GM21367 (cell line): Measurements from ENCODE around the gene PIGU.
"Not testable (repeated sequence)": the region's sequence is repeated elsewhere in the genome, so short reads cannot be mapped to it uniquely, and the experiment has no call there.

Experiments used
- ATAC-seq: cut with Tn5 transposase; IDR thresholded peaks from one replicate; pipeline ENCODE4 v1.9.1; 2021; ENCODE audit not compliant: unreplicated experiment

Gene PIGU

DNA sequence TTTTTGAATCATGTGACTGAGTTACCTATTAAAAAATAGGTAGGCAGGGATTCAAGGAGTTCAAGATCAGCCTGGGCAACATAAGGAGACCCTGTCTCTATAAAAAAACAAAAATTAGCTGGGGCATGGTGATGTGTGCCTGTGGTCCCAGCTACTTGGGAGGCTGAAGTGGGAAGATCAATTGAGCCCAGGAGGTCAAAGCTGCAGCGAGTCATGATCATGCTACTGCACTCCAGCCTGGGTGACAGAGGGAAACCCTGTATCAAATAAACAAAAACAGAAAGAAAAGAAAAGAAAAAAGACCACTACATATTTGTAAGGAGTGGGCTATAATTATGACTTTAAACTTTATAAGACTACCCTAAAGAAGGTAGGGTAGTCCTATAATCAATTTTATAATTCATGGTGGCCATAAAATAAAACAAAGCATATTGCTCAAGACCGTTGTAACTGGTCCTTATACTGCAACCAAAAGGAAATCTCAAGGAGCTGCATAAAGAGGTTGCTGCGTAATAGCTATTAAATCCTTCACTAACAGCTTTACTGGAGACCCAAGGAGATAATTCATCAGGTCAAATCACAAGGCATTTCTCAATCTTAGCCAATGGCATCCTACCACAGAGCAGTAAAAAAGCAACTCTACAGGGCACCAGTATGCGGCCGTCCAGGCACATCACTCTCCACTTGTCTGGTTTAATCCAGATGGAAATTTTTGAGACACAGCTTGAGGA lies 13.5 kb downstream of the PIGU start:
- ATAC-seq, result no peak

GRCh38 chr20:34661811-34662210 lies 15.1 kb downstream of the PIGU start:
- ATAC-seq, result not testable (repeated sequence)

DNA sequence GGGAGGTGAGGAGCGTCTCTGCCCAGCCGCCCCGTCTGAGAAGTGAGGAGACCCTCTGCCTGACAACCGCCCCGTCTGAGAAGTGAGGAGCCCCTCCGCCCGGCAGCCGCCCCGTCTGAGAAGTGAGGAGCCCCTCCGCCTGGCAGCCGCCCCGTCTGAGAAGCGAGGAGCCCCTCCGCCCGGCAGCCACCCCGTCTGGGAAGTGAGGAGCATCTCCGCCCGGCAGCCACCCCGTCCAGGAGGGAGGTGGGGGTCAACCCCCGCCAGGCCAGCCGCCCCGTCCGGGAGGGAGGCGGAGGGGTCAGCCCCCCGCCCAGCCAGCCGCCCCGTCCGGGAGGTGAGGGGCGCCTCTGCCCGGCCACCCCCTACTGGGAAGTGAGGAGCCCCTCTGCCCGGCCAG lies 18.2 kb downstream of the PIGU start:
- ATAC-seq, result not testable (repeated sequence)

DNA sequence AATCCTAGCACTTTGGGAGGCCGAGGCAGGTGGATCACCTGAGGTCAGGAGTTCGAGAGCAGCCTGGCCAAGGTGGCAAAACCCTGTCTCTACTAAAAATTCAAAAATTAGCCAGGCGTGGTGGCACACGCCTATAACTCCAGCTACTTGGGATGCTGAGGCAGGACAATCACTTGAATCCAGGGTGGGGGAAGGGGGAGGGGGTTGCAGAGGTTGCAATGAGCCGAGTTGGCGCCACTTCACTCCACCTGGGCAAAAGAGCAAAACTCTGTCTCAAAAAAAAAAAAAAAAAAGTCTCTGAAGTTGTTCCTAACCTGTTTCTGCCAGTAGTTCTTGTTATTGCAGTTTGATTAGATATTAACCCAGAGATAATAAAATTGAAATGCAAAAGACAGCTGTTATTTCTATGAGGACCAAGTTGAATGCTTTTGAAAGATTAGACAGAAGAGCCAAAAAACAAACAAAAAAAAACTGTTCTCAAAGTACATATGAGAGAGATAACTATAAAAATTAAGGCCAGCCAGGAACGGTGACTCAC lies 22.6 kb downstream of the PIGU start:
- no peak for ATAC-seq

DNA sequence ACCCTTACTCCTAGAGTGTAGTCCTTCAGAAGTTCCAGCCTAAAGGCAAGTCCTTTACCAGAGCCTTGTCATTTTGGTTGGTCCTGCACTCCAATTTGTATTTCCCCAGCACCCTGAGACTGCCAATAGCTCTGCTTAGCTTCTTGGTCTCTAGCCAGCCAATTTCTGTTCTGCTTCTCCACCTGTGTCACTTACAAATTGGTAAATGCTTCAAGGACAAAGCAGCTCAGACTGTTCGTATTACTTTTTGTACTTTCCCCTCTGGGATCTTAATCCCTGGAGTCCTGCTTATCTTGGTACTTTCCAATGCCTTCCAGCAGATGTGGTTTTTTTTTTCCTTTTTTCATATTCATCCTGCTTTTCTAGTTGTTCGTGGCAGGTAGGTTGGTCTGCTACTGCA lies 25.7 kb downstream of the PIGU start:
- ATAC-seq, result no peak

- no peak for ATAC-seq
Measured at GRCh38 chr20:34647737-34648136, 29.2 kb downstream of the PIGU start.

DNA sequence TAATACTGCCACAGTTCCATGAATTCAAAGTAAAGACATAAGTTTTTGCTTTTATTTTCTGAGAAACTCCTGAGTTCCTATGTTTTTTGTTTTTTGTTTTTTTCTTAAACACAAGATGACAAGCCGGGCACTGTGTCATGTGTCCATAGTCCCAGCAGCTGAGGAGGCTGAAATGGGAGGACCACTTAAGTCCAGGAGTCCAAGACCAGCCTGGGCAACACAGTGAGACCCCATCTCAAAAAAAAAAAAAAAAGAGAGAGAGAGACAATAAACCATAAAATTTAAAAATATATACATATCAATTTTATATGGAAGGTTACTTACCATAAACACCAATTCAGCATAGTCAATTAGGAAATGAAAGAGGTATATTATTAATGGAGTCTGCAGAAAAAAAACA lies 31.9 kb downstream of the PIGU start:
- no peak for ATAC-seq

GRCh38 chr20:34644345-34644744 lies 32.5 kb downstream of the PIGU start:
- no peak for ATAC-seq

GRCh38 chr20:34643928-34644327 lies 33.0 kb downstream of the PIGU start:
- ATAC-seq, result no peak

- ATAC-seq, result no peak
Measured at GRCh38 chr20:34642009-34642408, 34.9 kb downstream of the PIGU start.

GRCh38 chr20:34639755-34640222 lies 37.1 kb downstream of the PIGU start:
- ATAC-seq, result no peak

- ATAC-seq, result no peak
Measured at GRCh38 chr20:34638532-34638931, 38.4 kb downstream of the PIGU start.

GRCh38 chr20:34638039-34638292 lies 38.9 kb downstream of the PIGU start:
- ATAC-seq, result no peak

DNA sequence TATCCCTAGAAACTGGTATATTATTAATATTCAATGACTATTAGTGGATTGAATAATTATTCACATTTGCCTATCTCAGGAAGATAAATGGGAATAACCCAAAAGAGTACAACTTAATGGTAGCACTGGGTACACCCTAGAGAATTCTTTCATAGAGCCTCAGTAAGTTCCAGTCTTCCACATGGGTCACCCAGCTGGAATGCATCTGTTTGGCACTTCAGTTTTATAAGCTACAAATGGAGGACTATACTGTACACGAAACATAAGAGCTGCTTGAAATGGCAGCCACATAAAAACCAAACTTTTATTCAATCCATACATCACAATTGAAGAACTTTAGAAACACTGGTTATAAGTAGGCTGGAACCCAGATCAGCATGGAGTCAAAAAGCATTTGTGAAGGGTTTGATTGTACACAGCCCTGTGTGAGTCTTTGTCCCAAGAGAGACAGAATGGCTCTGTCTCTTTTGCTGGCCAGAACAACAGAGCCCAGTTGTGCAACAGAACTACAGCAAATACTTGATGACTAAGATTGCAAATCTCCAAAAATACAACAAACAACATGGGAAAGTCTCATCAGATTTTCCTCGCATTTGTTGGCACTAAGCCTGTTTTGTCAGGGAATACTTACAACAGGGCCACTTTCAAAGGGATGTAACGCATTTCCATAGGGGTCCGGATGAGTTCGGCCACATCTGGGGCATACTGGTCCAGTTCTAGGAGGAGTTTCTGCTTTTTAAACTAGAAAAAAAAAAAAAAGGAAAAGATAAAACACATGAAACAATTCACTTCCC lies 39.5 kb downstream of the PIGU start:
- ATAC-seq, result no peak

GRCh38 chr20:34636648-34637047 lies 40.2 kb downstream of the PIGU start:
- ATAC-seq, result no peak

DNA sequence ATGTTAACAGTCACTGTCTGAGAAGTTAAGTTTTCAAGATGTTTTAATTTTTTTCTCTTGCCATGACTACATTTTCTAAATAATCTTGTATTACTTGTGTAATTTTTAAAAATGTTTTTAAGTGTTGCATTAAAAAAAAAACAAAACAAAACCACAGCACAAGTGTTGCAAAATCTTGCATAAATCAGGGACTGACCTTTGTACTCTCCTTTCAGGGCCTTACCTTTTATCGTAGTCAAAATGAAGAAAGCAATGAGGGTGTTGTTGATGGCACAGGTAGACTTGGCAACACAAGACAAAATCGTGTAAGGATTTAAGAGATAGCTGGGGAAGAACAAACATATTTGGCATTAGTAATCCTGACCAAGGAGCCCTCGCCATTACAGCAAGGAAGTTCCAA lies 42.5 kb downstream of the PIGU start:
- no peak for ATAC-seq

DNA sequence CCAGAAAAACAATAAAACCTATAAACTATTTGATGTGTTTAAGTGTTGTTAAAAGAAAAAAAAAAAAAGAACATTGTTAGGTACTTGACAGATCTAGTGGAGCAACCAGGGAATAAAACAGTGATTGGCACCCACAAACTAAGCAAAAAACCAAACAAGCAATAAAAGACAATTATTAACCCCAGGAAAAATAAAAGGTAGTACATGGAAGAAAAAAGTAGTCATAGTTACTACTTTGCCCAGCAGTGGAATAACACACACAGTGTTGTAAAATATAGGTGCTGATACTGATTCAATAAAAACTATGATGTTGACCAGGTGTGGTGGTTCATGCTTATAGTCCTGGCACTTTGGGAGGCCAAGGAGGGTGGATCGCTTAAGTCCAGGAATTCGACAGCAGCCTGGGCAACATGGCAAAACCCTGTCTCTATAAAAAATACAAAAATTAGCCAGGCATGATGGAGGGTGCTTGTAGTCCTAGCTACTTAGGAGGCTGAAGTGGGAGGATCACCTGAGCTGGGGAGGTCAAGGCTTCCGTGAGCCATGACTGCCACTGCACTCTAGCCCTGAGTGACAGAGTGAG lies 43.9 kb downstream of the PIGU start:
- ATAC-seq, result no peak

- no peak for ATAC-seq
Measured at GRCh38 chr20:34629904-34630303, 47.0 kb downstream of the PIGU start.

- no peak for ATAC-seq
Measured at GRCh38 chr20:34629342-34629741, 47.5 kb downstream of the PIGU start.

- no peak for ATAC-seq
Measured at GRCh38 chr20:34628026-34628425, 48.9 kb downstream of the PIGU start.

DNA sequence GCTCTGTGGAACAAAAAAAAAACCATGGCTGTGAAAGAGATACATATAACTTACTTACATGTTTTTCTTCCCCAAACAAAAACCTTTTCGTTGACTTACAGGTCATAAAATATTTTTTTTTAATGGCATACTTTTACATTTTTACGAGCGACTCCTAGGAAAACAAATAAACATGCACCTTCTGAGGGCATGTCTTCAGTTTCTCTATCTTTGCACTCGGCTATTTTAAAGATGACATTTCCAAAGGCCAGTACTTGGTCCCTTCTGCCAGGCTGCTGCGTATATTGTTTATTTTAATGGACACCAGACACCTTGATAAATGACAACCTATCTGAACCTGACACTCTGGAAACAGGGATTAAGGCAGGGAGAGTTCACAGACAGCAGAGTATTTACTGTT lies 49.4 kb downstream of the PIGU start:
- ATAC-seq, result no peak

GRCh38 chr20:34626992-34627391 lies 49.9 kb downstream of the PIGU start:
- ATAC-seq, result no peak
